HG02798 (cell line): ENCODE measurements around the gene SLC35G1.

Experiments used
- ATAC-seq: cut with Tn5 transposase; IDR thresholded peaks from one replicate; pipeline ENCODE4 v1.9.1; 2021; ENCODE audit warnings: mild to moderate bottlenecking; ENCODE audit not compliant: unreplicated experiment, poor library complexity

Gene SLC35G1, protein sequence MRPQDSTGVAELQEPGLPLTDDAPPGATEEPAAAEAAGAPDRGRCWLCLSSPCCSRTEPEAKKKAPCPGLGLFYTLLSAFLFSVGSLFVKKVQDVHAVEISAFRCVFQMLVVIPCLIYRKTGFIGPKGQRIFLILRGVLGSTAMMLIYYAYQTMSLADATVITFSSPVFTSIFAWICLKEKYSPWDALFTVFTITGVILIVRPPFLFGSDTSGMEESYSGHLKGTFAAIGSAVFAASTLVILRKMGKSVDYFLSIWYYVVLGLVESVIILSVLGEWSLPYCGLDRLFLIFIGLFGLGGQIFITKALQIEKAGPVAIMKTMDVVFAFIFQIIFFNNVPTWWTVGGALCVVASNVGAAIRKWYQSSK

DNA sequence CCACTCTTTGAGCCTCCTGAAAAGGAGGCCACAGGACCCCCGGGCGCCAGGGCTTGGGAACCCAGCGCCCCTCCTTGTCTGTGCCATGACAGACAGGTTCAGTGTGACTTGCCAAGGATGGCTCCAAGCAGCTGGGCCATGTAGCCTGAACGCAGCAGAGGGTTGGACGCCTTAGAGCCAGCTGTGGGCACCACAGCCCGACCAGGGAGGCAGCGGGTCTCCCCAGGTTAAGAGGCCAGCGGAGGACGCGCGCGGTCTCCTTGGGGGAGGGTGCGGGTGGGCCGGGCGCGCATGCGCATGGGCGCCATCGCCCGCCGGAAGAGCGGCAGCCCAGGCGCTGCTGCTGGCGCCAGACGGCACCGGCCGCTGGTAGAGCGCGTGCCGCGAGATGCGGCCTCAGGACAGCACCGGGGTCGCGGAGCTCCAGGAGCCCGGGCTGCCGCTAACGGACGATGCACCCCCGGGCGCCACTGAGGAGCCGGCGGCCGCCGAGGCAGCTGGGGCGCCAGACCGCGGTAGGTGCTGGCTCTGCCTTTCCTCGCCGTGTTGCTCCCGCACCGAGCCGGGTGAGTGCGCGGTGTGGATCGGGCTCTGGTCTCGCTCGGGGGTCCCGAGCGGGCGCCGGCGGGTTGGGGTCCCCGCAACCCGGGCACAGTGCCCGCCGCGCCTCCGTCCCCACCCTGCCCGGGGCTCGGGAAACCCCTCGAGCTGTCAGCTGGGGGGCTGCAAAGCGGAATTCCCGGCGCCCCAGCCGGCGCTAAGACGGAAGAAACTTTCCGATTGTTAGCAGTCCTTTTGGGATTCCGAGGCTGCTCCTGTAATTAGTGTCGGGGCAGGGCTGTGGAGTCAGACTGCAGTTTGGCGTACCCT is at the start of gene SLC35G1:
SLC35G1 (plus strand) TSS at position 333 of the 870 bp plus-strand sequence; CDS start at position 389, 56 bp downstream.
- ATAC-seq, result peak; percentile 95

DNA sequence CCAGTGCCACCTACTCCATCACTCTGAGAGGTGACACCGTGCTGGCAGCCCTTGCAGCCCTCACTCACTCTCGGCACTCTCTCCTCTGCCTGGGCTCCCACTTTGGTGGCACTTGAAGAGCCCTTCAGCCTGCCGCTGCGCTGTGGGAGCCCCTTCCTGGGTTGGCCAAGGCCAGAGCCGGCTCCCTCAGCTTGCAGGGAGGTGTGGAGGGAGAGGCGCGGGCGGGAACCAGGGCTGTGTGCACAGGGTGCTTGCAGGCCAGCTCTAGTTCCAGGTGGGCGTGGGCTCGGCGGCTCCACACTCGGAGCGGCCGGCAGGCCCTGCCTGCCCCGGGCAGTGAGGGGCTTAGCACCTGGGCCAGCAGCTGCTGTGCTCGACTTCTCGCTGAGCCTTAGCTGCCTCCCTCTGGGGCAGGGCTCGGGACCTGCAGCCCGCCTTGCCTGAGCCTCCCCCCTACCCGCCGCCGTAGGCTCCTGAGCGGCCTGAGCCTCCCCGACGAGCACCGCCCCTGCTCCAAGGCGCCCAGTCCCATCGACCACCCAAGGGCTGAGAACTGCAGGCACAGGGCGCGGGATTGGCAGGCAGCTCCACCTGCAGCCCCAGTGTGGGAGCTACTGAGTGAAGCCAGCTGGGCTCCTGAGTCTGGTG is 48.7 kb upstream of the SLC35G1 start:
- ATAC-seq, result no peak

DNA sequence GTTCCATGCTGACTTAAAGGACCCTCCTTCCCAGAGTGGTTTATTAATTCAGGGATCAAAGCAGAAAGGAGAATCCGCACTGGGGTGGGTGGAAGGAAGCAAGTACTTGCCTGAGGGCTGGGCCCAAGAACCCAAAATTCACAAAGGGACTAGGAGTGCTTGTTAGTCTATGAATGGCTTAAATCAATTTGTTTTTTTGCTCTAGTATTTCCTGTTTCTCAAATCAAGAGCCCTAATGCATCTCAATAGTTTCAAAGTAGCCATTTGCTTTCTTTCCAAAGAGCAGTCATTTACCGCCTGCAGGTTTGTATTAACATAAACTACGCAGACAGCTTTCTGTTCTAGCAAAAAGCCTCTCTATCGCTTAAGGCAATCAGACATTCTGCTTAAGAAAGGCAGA is 44.2 kb upstream of the SLC35G1 start:
- ATAC-seq, result no peak

DNA sequence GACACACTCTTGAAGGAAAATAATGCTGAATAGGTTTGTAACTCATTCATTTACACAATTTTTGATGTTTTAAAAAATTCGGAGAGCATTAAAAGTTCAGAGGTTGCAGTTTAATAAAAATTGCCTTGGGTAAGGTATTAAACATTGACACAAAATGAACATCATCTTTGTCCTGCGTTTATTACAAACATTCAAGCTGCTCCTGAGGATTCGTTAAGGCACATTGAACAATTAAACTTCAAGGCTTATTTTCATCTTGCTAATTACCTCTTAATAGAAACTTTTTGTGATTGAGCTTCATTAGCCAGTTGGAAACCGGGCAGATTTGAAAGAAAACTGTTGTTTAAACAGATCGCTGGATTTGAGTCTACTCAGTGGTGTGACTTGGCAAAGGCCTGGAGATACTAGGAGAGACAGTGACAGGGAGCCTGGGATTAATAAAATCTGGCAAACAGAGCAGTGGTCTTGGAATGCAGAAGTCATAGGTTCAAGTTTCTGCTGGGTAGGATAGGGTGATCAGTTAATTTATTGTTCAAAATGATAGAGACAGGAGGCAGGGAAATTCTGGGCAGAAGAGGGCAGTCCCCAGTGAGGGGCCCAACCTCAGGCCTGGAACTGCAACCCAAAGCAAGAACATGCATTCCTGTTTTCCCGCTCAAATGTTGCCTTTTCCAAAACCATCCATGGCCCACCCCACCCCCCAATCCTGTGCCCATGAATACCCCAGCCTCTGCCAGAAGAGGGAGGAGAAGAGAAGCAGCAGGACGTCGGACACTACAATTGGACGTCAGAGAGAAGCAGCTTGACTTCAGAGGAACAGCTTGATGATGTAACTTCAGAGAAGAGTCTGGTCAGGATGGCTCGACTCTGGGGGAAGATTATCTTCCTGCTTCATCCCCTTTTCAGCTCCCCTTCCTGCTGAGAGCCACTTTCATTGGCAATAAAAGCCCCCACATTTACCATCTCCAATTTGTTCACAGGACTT is 43.5 kb upstream of the SLC35G1 start:
- no peak for ATAC-seq

DNA sequence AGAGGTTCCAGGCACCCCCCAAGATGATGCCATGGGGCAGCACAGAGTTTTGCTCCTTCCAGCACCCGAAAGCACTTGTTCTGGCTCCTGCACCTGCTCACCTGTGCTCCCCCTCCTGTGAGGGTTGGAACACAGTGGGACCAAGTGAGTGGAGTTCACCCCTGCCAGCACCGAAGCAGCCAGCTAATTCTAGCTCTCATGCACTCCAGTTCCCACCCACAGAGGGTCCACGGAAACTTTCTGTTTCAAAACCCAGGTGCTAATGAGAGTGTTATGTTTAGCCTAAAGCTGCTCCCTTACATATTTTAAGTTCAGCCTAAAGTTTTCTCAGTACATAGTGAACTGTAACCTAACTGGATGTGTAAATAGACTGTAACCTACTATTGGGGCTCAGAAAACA is 42.6 kb upstream of the SLC35G1 start:
- ATAC-seq, result peak; percentile 74

DNA sequence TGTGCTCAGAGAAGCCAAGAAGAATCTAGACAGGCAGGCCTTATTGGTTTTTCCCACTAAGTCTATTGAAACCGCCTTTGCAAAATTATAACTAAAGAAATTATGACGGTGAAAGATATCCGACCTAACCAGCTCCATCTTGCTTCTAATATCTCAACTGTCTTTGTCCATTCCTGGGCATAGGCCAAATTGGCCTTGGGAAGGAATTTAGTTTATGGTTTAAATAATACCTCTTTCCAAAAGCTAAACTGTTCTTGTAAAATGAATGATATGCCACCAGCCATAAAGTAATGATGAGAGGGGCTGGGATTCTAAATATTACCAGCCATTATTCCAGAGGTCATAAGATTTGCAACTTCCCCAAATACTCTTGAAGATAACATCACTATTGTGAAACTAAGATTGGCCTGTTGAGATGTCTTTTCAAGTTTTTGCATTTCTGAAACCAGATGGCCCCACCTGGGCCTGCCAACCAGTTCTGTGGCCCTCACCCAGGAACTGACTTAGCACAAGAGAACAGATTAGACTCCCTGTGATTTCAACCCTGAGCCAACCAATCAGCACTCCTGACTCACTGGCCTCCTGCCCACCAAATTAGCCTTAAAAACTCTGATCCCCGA is 41.2 kb upstream of the SLC35G1 start:
- ATAC-seq, result no peak

DNA sequence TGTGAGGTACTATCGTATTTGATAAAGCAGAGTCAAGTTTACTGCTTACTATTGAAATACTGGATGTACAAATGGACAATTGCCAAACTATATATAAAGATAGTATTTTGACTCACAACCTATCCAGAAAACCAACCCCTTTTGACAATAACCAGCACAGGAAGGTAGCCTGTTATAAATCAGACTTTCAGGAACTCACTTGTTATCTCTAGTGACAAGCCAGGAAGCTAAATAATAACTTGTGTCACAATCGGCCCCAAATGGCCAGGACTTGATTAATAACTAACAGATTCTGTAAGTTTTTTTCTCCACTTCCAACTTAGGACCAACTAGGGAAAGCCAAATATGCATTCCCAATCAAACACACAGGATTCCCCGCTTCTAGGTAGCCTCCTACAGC is 38.8 kb upstream of the SLC35G1 start:
- no peak for ATAC-seq

DNA sequence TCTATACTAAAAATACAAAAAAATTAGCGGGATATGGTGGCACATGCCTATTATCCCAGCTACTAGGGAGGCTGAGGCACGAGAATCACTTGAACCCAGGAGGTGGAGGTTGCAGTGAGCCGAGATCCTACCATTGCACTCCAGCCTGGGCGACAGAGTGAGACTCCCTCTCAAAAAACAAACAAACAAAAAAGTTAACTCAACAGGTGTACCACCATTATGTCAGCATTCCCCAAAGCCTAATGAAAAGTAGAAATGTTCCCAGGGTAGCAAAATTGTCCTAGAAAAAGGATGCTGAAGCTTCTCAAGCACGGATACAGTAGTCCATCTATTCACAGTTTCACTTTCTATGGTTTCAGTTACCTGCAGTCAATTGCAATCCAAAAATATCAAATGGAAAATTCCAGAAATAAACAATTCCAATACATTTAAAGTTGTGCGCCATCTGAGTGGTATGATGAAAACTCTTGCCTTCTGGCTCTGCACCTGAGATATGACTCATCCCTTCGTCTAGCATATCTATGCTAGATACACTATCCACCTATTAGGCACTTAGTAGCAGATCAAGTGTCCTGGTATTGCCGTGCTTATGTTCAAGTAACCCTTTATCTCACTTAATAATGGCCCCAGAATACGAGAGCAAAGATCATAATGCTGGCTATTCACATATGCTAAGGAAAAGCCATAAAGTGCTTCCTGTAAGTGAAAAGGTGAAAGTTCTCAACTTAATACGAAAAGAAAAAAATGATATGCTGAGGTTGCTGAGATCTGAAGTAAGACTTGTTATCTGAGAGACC is 37.2 kb upstream of the SLC35G1 start:
- no peak for ATAC-seq

DNA sequence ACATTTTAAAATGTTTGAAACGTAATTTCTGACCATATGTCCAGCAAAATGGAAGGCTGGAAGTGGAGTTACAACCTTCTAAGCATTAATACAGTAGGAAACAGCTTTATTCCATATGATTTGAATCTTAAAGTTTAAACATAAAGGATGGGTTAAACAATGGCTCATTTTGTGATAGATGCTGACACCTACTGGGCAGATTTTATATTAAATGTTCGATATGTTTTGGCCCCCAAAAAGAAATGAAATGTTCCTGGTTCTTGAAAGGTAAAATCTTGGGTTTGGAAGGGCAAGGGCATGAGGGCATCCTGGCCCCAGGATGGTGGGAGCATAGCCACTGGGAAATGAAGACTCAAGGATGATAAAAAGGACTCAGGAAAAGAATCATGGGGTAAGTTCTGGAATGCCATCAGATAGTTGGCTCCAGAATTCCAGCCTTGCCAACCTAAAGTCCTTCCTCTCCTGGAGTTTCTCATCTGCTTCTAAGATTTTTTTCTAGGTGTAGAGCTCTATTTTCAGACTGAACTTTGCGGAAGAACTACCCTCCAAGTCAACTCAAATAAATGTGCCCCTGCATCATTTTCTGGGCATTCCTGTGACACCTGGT is 34.6 kb upstream of the SLC35G1 start:
- ATAC-seq, result no peak

DNA sequence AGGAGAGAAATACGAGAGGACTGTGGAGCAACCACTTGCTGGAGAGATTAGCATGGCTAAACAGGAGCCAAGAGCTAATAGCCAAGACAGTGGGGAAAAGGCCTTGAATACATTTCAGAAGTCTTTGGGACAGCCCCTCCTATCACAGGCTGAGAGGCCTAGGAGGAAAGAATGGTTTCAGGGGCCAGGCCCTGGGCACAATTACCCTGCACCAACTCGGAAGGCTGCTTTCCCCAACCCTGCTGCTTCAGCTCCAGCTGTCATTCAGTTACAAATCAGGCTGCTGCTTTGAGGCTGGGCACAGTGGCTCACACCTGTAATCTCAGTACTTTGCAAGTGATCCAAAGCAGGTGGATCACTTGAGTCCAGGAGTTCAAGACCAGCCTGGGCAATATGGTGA is 32.0 kb upstream of the SLC35G1 start:
- ATAC-seq, result no peak

DNA sequence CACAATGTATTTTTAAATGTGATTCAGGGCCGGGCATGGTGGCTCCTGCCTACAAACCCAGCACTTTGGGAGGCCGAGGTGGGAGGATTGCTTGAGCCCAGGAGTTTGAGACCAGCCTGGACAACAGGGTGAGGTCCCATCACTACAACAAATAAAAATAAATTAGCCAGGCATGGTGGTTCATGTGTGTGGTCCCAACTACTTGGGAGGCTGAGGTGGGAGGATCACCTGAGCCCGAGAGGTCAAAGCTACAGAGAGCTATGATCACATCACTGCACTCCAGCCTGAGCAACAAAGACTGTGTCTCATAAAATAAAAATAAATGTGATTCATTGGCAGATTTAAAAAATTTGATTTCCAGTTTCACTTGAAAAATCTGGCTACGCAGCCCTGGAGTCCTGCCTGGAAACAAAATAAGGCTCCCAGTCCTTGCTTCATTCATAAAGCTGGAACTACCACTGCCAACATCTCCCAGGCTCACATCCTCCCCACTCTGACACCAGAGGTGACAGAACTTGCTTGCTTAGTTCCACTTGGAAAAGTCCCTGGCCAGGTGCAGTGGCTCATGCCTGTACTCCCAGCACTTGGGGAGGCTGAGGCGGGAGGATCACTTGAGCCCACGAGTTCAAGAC is 27.9 kb upstream of the SLC35G1 start:
- ATAC-seq, result no peak

DNA sequence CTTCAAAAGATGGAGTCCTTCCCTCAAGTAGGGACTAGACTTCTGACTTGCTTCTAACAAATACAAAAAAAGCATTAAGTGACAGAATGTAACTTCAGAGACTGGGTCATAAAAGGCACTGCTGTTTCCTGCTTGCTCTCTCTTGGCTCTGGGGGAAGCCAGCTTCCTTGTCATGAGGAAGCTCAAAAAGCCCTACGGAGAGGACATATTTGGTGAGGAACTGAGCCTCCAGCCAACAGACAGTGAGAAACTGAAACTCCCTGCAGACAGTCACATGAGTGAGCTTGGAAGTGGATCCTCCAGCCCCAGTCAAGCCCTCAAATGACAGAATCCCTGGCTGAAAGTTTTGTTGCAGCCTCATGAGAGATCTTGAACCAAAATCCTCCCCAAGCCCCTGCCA is 26.3 kb upstream of the SLC35G1 start:
- no peak for ATAC-seq

DNA sequence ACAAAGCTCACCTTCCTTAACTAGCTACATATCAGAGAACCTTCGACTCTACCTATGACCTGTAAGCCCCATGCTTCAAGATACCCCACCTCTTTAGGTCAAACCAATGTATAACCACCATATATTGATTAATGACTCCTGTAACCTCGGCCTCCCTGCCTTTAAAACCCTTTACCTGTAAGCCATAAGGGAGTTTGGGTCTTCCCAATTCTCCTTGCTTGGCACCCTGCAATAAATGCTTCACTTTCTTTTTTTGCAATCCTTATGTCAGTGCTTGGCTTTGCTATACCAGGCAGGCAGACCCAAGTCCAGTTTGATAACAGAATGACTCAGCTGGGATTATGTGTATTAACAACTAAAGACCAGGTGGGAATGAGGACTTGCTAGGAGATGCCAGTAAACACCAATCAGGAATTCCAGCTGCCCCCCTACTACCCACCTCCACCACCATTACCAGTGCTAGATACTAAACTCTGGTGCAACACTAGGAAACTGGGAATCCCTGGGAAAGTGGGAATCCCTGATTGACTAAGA is 22.0 kb upstream of the SLC35G1 start:
- ATAC-seq, result no peak

DNA sequence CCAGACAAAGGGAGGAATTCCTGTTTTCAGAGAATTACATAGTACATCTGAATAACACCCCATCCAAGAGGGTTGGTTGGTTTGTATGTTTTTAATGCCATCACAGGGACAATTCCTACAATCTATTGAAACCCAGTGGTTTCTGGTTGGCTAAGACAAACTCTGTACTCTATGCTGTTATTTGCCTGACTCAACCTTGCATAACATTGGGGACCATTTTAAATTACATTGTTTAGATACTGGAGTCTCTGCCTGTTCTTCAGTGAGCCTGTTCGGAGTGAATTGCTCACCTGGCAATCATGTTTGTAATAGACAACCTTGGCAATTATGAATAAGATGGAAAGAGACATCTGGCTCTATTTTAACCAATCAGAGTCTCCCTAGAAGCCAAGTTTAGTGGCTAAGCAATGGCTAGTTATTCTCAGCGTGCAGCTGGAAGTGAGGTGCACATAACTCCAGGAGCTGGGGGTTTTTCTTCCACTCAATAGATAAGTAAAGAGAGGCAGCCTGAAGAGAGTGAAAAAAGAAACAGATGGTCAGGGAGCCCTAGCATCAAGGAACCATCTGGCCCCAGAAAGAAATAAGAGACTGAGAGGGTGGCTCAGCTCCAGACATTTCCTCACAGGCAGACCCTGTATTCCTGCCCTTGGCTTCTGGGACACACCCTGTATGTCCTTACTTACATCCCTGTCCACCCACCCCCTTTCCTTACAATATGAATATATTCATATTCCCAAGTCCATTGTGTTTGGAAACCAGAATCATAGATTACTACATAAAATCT is 21.2 kb upstream of the SLC35G1 start:
- ATAC-seq, result no peak

DNA sequence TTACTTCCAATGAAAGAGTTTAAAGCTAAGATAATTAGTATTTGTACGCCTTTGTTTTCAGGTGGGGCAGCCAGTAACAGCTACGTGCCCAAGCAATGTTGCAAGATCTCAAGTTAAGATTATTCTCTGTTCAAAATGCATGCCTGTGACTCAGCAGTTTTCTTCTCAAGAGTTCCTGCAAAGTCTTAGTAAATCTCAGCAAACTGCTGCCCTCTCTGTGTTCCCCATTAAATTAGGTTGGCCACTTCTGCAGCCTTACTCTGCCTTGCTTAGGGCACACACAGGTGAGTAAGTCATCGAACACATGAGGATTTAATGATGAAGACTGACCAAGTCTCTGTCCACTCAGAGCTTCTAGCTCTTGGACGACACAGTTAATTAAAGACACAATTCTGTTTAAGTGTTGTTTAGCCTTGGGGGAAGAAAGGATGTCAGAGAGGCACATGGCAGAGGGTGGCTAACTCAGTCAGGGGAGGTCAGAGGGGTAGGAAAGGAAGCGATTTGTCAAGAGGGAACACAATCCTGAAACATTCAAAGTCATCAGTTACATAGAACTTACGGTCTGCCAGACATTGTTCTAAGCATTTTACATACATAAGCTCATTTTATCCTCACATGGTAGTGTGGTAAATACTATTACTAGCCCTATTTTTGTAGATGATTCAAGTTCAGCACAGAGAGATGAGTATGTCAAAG is 20.2 kb upstream of the SLC35G1 start:
- ATAC-seq, result no peak

DNA sequence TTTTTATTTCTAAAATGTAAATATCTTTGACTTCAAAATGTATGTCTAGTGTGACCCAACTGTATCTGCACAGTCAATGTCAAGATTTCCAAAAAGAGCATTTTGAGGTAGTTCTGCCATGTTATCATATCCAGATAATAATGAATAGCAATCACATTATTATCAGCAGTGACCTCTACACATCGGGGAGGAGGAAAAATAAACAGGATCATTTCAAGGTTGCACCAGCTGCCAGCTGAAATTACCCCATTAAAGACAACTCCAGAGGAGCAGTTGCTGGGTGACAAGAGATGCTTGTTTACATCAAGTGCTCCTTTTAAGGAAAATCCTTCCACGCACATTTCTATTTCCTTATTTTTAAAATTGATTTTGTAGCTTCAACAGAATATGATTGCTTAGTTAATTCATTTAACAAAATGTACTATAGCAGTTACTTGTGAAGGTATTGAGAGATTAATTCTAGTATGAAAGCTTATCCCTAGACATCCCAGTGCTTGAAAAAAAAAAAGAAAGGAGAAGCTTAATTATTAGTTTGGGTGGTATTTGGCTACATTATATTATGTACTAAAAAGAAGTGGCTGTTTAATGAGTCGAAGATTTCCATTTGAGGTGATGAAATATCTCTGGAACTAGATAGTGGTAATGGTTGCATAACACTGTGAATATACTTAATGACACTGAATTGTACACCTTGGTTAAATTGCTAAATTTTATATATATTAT is 19.3 kb upstream of the SLC35G1 start:
- no peak for ATAC-seq
